K562 (cell line): Measurements from ENCODE around the gene CD46. TPM values are rescaled to one million over a fixed set of nuclear protein-coding genes. Genes with fewer than 3 reads are reported as not detected.
A peak's percentile ranks its signal among the peaks of the same experiment; 100 is the strongest.

Source experiments
- CAMTA2 ChIP-seq: fragments of 250-450 bp; sonication (Bioruptor Pico); conservative IDR thresholded peaks from 2 replicates; pipeline ENCODE4 v1.5.1; 2022
- CBFA2T2 ChIP-seq: fragments of 450-650 bp; conservative IDR thresholded peaks from 2 replicates; pipeline ENCODE4 v1.6.1; 2017; ENCODE audit warnings: mild to moderate bottlenecking
- CREM ChIP-seq: IDR thresholded peaks from 2 replicates; pipeline ENCODE4 v1.6.1; 2014; ENCODE audit warnings: antibody characterized with exemption, low read depth
- HDAC1 ChIP-seq, 2 experiments: fragments of 450-650 bp; IDR thresholded peaks; 2 replicates each; pipeline ENCODE4 v1.6.1; 2016 to 2017; ENCODE audit warnings: inconsistent platforms in 1 of 2, mild to moderate bottlenecking in 1 of 2, moderate library complexity in 1 of 2
- MEF2D ChIP-seq: conservative IDR thresholded peaks from 2 replicates; pipeline ENCODE4 v1.6.1; 2016; ENCODE audit warnings: low read depth, missing genetic modification characterization, missing compliant biosample characterization
- MTF1 ChIP-seq: fragments of 250-450 bp; sonication (Bioruptor Pico); IDR thresholded peaks from 2 replicates; pipeline ENCODE4 v1.9.0; 2021; ENCODE audit warnings: moderate library complexity, mild to moderate bottlenecking, inconsistent platforms, borderline replicate concordance
- MYNN ChIP-seq, 2 experiments: sonication (generic); formaldehyde crosslinking in 1 of 2; IDR thresholded peaks; 2 replicates each; pipeline versions ENCODE4 v1.5.0 to v1.6.1; 2016 to 2020; ENCODE audit warnings: antibody characterized with exemption in 1 of 2, missing genetic modification reagents in 1 of 2
- SMAD2 ChIP-seq: fragments of 150-350 bp; IDR thresholded peaks from 2 replicates; pipeline ENCODE4 v1.6.1; 2014; ENCODE audit warnings: low read depth, mild to moderate bottlenecking, low read length
- SNAPC5 ChIP-seq: fragments of 250-450 bp; sonication (Bioruptor Pico); IDR thresholded peaks from 2 replicates; pipeline ENCODE4 v1.8.0; 2021; ENCODE audit warnings: moderate library complexity, mild to moderate bottlenecking, inconsistent platforms
- STAT5B ChIP-seq: fragments of 250-450 bp; sonication (Bioruptor Pico); IDR thresholded peaks from 2 replicates; pipeline ENCODE4 v1.8.0; 2021; ENCODE audit warnings: mild to moderate bottlenecking, inconsistent platforms
- THAP12 ChIP-seq: fragments of 250-450 bp; sonication (Bioruptor Pico); IDR thresholded peaks from 2 replicates; pipeline ENCODE4 v1.9.0; 2021; ENCODE audit warnings: mild to moderate bottlenecking, inconsistent platforms
- TRIM24 ChIP-seq, 2 experiments: fragments of 450-650 bp; IDR thresholded peaks; 2 replicates each; pipeline ENCODE4 v1.6.1; 2016
- ZBTB12 ChIP-seq: fragments of 250-450 bp; sonication (Bioruptor Pico); IDR thresholded peaks from 2 replicates; pipeline ENCODE4 v1.4.0; 2020
- ZNF398 ChIP-seq: fragments of 250-450 bp; sonication (Bioruptor Pico); IDR thresholded peaks from 2 replicates; pipeline ENCODE4 v1.8.0; 2021; ENCODE audit warnings: moderate library complexity, mild to moderate bottlenecking, inconsistent platforms
- ZNF512 ChIP-seq: IDR thresholded peaks from 2 replicates; pipeline ENCODE4 v1.6.1; 2016; ENCODE audit warnings: missing genetic modification characterization, missing compliant biosample characterization
- ZNF584 ChIP-seq: fragments of 200-800 bp; sonication (Bioruptor generic); IDR thresholded peaks from 2 replicates; pipeline ENCODE4 v1.6.1; 2016; ENCODE audit warnings: low read depth, mild to moderate bottlenecking, missing genetic modification characterization, missing compliant biosample characterization
- ZSCAN29 ChIP-seq: fragments of 450-650 bp; IDR thresholded peaks from 2 replicates; pipeline ENCODE4 v1.6.1; 2017
- ZZZ3 ChIP-seq: fragments of 450-650 bp; IDR thresholded peaks from 2 replicates; pipeline ENCODE4 v1.6.1; 2016; ENCODE audit warnings: antibody characterized with exemption, mild to moderate bottlenecking, moderate library complexity
- polyA plus RNA-seq, 8 experiments: library from polyadenylated mRNA; depleted of rRNA in 4 of 8; stranded (reverse) in 5 of 8; unstranded in 3 of 8; fragments of >200 nt; fragmentation: Nextera tagmentation in 2 of 8; fragmentation: Illumina TruSeq in 1 of 8; extraction: Ambion mirVana in 2 of 8; extraction: Trizol in 1 of 8; gene quantifications; 2 replicates each; pipeline versions ENCODE4 v1.2.1 to v1.2.3, GENCODE V29; 2011 to 2014; ENCODE audit warnings: inconsistent platforms in 1 of 8, missing spikeins in 1 of 8
- total RNA-seq, 7 experiments: library from RNA; depleted of rRNA in 6 of 7; stranded (reverse); fragments of >200 nt in 6 of 7; fragmentation: Illumina TruSeq in 2 of 7; extraction: Trizol in 2 of 7; gene quantifications; 2 replicates each; pipeline versions ENCODE4 v1.2.1 to v1.2.3, GENCODE V29; 2011 to 2021; ENCODE audit warnings: low replicate concordance in 1 of 7

Gene CD46
- total and polyA plus RNA-seq, 9 of the 15 experiments (the other 6 are each of a cell fraction or from before 2014, with no cell fraction given): 87.9 to 374 (median 156) TPM

- TF ChIP-seq HDAC1 (IDR thresholded peaks at IDR 0.05): no peak
- TF ChIP-seq ZNF398 (CRISPR knock-in tag): no peak
- TF ChIP-seq SMAD2: no peak
- no peak for TF ChIP-seq ZNF512 (tag)
- TF ChIP-seq TRIM24 (IDR thresholded peaks at IDR 0.05): 0 out of 4 replicates have a peak, but pooled peaks of 1 of the 2 experiments have one; percentile 8
- no peak for TF ChIP-seq ZSCAN29
- no peak for TF ChIP-seq SNAPC5 (CRISPR knock-in tag)
- TF ChIP-seq ZBTB12 (CRISPR knock-in tag): no peak
- no peak for TF ChIP-seq ZNF584 (CRISPR knock-in tag)
- no peak for TF ChIP-seq MEF2D (tag)
- TF ChIP-seq MTF1 (CRISPR knock-in tag): no peak
- no peak for TF ChIP-seq ZZZ3
- TF ChIP-seq THAP12 (CRISPR knock-in tag): no peak
- no peak for TF ChIP-seq CAMTA2 (CRISPR knock-in tag)
- TF ChIP-seq STAT5B (CRISPR knock-in tag): no peak
- peak; percentile 46; the same call in 1 of the 2 replicates for TF ChIP-seq CREM
- no peak for TF ChIP-seq CBFA2T2
- 0 out of 2 replicates have a peak, but pooled peaks have one; percentile 52 for TF ChIP-seq MYNN (IDR thresholded peaks at IDR 0.05)
- no peak for TF ChIP-seq MYNN (CRISPR knock-in tag; IDR thresholded peaks at IDR 0.05)
Measured at GRCh38 chr1:207797229-207797973, 45.5 kb downstream of the CD46 start (continued).
